ENCODE results near the gene MAPKAP1.

DNA sequence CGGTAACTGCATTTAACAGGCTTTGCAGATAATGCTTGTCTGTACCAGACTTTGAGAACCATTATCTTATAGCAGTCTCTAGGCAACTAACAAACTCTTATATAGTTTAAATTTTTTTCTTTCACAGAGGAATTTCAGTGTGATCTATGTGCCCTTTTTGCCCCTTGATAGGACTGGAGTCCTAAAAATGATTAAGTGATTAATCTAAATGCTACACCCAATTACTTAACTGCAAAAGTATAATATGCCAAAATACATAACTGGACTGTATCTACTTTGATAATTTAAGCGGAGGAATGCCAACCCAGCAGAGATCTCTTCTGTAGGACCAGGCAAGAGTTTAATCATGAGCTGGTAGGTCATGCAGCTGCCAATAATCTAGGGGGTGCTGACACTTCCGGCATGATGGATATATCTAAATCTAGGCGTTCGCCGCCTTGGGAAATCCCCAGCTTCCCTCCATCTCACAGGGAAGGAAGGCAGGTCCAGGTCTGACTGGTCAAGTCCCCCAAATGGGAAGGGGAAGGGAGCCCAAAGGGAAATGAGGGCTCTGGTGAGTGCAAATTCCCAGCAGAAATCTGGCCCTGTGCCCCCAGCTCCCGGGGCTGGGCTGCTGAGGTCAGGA lies 239.8 kb downstream of the MAPKAP1 start:
- TF ChIP-seq, protein P1, sequence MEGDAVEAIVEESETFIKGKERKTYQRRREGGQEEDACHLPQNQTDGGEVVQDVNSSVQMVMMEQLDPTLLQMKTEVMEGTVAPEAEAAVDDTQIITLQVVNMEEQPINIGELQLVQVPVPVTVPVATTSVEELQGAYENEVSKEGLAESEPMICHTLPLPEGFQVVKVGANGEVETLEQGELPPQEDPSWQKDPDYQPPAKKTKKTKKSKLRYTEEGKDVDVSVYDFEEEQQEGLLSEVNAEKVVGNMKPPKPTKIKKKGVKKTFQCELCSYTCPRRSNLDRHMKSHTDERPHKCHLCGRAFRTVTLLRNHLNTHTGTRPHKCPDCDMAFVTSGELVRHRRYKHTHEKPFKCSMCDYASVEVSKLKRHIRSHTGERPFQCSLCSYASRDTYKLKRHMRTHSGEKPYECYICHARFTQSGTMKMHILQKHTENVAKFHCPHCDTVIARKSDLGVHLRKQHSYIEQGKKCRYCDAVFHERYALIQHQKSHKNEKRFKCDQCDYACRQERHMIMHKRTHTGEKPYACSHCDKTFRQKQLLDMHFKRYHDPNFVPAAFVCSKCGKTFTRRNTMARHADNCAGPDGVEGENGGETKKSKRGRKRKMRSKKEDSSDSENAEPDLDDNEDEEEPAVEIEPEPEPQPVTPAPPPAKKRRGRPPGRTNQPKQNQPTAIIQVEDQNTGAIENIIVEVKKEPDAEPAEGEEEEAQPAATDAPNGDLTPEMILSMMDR (IDR thresholded peaks at IDR 0.05), result no peak
- TF ChIP-seq EZH2 (IDR thresholded peaks at IDR 0.05) (no peak), EZH2phosphoT487 (IDR thresholded peaks at IDR 0.05) (no peak)
